Liver (tissue), 9 donors: ENCODE measurements around the gene KRT81. TPM values are rescaled to one million over a fixed set of nuclear protein-coding genes. Genes with fewer than 3 reads are reported as not detected.

ENCODE experiments used
- DNase-seq: peaks from one replicate; pipeline ENCODE4 v3.0.0-alpha.2; 2017; ENCODE audit warnings: low spot score
- H3K27ac ChIP-seq, 2 donors: one replicate each; pipeline ENCODE4 v1.7.0; 2013; ENCODE audit warnings: inconsistent platforms in 2 of 2, low read length in 2 of 2, control low read depth in 1 of 2, low read depth in 1 of 2, mild to moderate bottlenecking in 1 of 2
- H3K27me3 ChIP-seq, 4 donors: one replicate each; pipeline versions ENCODE4 v1.6.1 to v1.7.0; 2013; ENCODE audit warnings: low read length in 3 of 4, inconsistent platforms in 1 of 4, mild to moderate bottlenecking in 1 of 4, moderate library complexity in 1 of 4; ENCODE audit not compliant: control insufficient read depth in 4 of 4, insufficient read depth in 4 of 4
- H3K36me3 ChIP-seq, 4 donors: one replicate each; pipeline versions ENCODE4 v1.6.1 to v1.7.0; 2013; ENCODE audit warnings: low read length in 3 of 4, mild to moderate bottlenecking in 3 of 4, low read depth in 1 of 4, moderate library complexity in 1 of 4; ENCODE audit not compliant: control insufficient read depth in 4 of 4, insufficient read depth in 3 of 4
- H3K4me1 ChIP-seq, 4 donors: one replicate each; pipeline versions ENCODE4 v1.6.1 to v1.7.0; 2013; ENCODE audit warnings: low read length in 3 of 4, mild to moderate bottlenecking in 3 of 4, moderate library complexity in 1 of 4; ENCODE audit not compliant: control insufficient read depth in 4 of 4, insufficient read depth in 4 of 4
- H3K4me3 ChIP-seq, 3 donors: one replicate each; pipeline versions ENCODE4 v1.6.1 to v1.7.0; 2013; ENCODE audit warnings: low read length in 3 of 3, control low read depth in 1 of 3, low read depth in 1 of 3, mild to moderate bottlenecking in 1 of 3
- H3K9ac ChIP-seq, 2 donors: one replicate each; pipeline ENCODE4 v1.7.0; 2013; ENCODE audit warnings: low read length in 2 of 2, mild to moderate bottlenecking in 2 of 2, moderate library complexity in 2 of 2, control low read depth in 1 of 2, low read depth in 1 of 2
- H3K9me3 ChIP-seq, 4 donors: one replicate each; pipeline versions ENCODE4 v1.6.1 to v1.7.0; 2013; ENCODE audit warnings: low read length in 3 of 4; ENCODE audit not compliant: control insufficient read depth in 4 of 4
- CTCF ChIP-seq: fragments of 150-350 bp; IDR thresholded peaks from 2 replicates; pipeline ENCODE4 v1.5.1; 2017; ENCODE audit warnings: improper control_type of control experiment, low read depth, low read length; ENCODE audit not compliant: missing input control
- EGR1 ChIP-seq, 2 donors: IDR thresholded peaks; 2 replicates each; pipeline ENCODE4 v1.6.1; 2016 to 2018; ENCODE audit warnings: antibody characterized with exemption in 2 of 2, low read depth in 2 of 2
- FOXA1 ChIP-seq: IDR thresholded peaks from 2 replicates; pipeline ENCODE4 v1.6.1; 2016; ENCODE audit warnings: antibody characterized with exemption
- FOXA2 ChIP-seq: IDR thresholded peaks from 2 replicates; pipeline ENCODE4 v1.6.1; 2016; ENCODE audit warnings: antibody characterized with exemption
- GABPA ChIP-seq, 2 donors: IDR thresholded peaks in 1 of 2; conservative IDR thresholded peaks in 1 of 2; 2 replicates each; pipeline ENCODE4 v1.6.1; 2016; ENCODE audit warnings: antibody characterized with exemption in 2 of 2, mild to moderate bottlenecking in 1 of 2, moderate library complexity in 1 of 2
- HNF4A ChIP-seq, 2 donors: conservative IDR thresholded peaks; 2 replicates each; pipeline ENCODE4 v1.6.1; 2016; ENCODE audit warnings: antibody characterized with exemption in 2 of 2, mild to moderate bottlenecking in 2 of 2
- HNF4G ChIP-seq: IDR thresholded peaks from 2 replicates; pipeline ENCODE4 v1.6.1; 2016; ENCODE audit warnings: antibody characterized with exemption
- JUND ChIP-seq, 2 donors: IDR thresholded peaks; 2 replicates each; pipeline ENCODE4 v1.6.1; 2016; ENCODE audit warnings: antibody characterized with exemption in 2 of 2
- NR2F2 ChIP-seq: IDR thresholded peaks from 2 replicates; pipeline ENCODE4 v1.6.1; 2016; ENCODE audit warnings: antibody characterized with exemption
- RAD21 ChIP-seq, 2 donors: IDR thresholded peaks; 2 replicates each; pipeline ENCODE4 v1.6.1; 2016; ENCODE audit warnings: antibody characterized with exemption in 2 of 2, mild to moderate bottlenecking in 2 of 2
- RXRA ChIP-seq, 2 donors: IDR thresholded peaks; 2 replicates each; pipeline ENCODE4 v1.6.1; 2017 to 2018; ENCODE audit warnings: antibody characterized with exemption in 2 of 2, mild to moderate bottlenecking in 1 of 2
- SP1 ChIP-seq: IDR thresholded peaks from 2 replicates; pipeline ENCODE4 v1.6.1; 2018; ENCODE audit warnings: antibody characterized with exemption, mild to moderate bottlenecking
- TAF1 ChIP-seq: conservative IDR thresholded peaks from 2 replicates; pipeline ENCODE4 v1.6.1; 2016; ENCODE audit warnings: antibody characterized with exemption, mild to moderate bottlenecking
- YY1 ChIP-seq: IDR thresholded peaks from 2 replicates; pipeline ENCODE4 v1.6.1; 2016; ENCODE audit warnings: antibody characterized with exemption, mild to moderate bottlenecking
- ZBTB33 ChIP-seq: IDR thresholded peaks from 2 replicates; pipeline ENCODE4 v1.6.1; 2016; ENCODE audit warnings: antibody characterized with exemption
- WGBS: extraction: QIAGEN DNeasy Blood & Tissue Kit; methylation state at CpG from one replicate; pipeline ENCODE4 v1.1.7; 2013; 5-methylcytosine and 5-hydroxymethylcytosine counted together
- polyA plus RNA-seq, 2 donors: library from polyadenylated mRNA; stranded (reverse) in 1 of 2; unstranded in 1 of 2; fragments of 200-250 nt in 1 of 2; fragments of >200 nt in 1 of 2; fragmentation: Nextera tagmentation in 1 of 2; extraction: Ambion mirVana in 1 of 2; gene quantifications; one replicate each; pipeline versions ENCODE4 v1.2.1 to v1.2.3, GENCODE V29; 2013 to 2015
- total RNA-seq, 2 donors: library from RNA; depleted of rRNA; stranded (reverse); fragments of >200 nt; gene quantifications; one replicate each; pipeline ENCODE4 v1.2.3, GENCODE V29; 2014
- TF ChIP-seq, protein P1 (sequence below): IDR thresholded peaks from 2 replicates; pipeline ENCODE4 v1.6.1; 2016; ENCODE audit warnings: antibody characterized with exemption
- TF ChIP-seq, protein P2 (sequence below): IDR thresholded peaks from 2 replicates; pipeline ENCODE4 v1.6.1; 2016; ENCODE audit warnings: antibody characterized with exemption
- donor health status: healthy.
- donor health status: healthy.
- donor health status: healthy.
- donor health status: healthy.
- donor health status: healthy.

The KRT81 gene
- total and polyA plus RNA-seq, 4 donors, result not detected

DNA sequence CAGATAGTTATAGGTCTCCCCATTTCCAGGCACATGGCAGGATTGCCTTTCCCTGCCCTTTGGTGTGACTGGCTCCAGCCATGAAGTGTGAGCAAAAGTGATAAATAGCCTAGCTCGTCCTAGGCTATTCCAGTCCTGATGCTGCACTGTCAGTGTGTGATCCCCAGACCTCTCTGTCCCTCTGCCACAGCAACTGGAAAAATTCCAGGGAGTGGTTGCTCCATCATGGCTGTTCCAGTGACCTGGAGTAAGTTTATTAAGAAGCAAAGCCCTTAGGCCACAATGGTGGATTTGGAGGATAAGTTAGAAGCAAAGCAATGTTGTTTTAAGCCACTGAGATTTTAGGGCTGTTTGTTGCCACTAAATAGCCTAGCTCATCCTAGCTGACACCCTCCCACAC is 39.7 kb upstream of the KRT81 start:
- H3K36me3 ChIP-seq, result no peaks in the 10 kb centered on the region
- 54% methylated on average over 1 of the region's 1 CpG for WGBS
- H3K4me3 ChIP-seq, result no peak overlapping the region
- peak in 1 of 2 donors; percentile 6 for TF ChIP-seq HNF4A (conservative IDR thresholded peaks at IDR 0.05)
- no peak for TF ChIP-seq FOXA2
- no peak for TF ChIP-seq TAF1
- TF ChIP-seq RXRA (IDR thresholded peaks at IDR 0.05), result peak in 1 of 2 donors; percentile 16
- no peak for TF ChIP-seq HNF4G
- TF ChIP-seq, protein P1, sequence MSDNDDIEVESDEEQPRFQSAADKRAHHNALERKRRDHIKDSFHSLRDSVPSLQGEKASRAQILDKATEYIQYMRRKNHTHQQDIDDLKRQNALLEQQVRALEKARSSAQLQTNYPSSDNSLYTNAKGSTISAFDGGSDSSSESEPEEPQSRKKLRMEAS, result no peak
- no peak overlapping the region for H3K27ac ChIP-seq
- peaks cover 0 to 36% (median 24%) of the 10 kb centered on the region in 4 donors for H3K4me1 ChIP-seq
- DNase-seq, result no peak
- no peak overlapping the region for H3K9ac ChIP-seq
- no peaks in the 10 kb centered on the region for H3K27me3 ChIP-seq
- H3K9me3 ChIP-seq, result no peaks in the 10 kb centered on the region

DNA sequence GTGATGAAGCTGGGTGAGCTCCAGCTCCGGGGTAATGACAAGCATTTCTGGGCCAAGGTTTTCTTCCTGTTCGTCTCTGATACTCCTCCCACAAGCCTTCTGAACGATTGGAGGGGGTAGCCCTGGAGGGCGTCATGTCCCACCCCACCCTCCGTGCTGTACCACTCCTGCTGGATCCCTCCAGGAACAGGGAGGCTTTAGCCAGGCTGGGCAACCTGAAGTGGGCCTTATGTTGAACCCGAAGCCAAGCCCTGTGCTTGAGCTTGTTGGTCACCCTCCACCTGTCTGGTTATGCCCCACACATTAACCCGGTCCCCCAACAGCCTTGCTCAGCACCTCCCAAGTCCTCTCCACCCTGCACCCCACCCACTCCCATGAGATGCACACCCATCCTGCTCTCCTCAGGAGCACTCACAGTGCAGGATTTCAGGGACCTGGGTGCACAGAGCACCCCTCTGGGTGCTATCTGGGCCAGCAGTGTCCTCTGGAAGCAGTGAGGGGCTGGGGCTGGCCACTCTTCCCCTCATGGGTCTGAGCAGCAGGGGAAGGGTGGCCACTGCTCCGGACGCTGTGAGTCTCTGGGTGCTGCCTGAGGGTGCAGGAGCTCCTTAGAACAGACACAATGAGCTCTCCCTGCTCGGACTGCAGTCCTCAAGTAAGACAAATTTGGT is 36.6 kb upstream of the KRT81 start:
- Histone ChIP-seq H3K9me3 (no peaks in the 10 kb centered on the region), H3K4me3 (no peak overlapping the region), H3K4me1 (peaks cover 0 to 24% (median 14%) of the 10 kb centered on the region in 4 donors), H3K36me3 (no peaks in the 10 kb centered on the region), H3K9ac (no peak overlapping the region), H3K27me3 (no peaks in the 10 kb centered on the region), H3K27ac (no peak overlapping the region)
- 66% methylated on average over 10 of the region's 10 CpGs for WGBS
- no peak for TF ChIP-seq HNF4G
- TF ChIP-seq RXRA (IDR thresholded peaks at IDR 0.05), result no peak
- no peak for TF ChIP-seq RAD21 (IDR thresholded peaks at IDR 0.05)
- no peak for TF ChIP-seq GABPA (IDR thresholded peaks at IDR 0.05 in 1 of 2, conservative IDR thresholded peaks at IDR 0.05 in 1 of 2)
- TF ChIP-seq FOXA1, result no peak
- TF ChIP-seq NR2F2, result no peak
- TF ChIP-seq, protein P1, result no peak
- no peak for TF ChIP-seq TAF1
- no peak for TF ChIP-seq EGR1 (IDR thresholded peaks at IDR 0.05; ENCODE audit: low read depth in 2 of 2)
- TF ChIP-seq, protein P2, sequence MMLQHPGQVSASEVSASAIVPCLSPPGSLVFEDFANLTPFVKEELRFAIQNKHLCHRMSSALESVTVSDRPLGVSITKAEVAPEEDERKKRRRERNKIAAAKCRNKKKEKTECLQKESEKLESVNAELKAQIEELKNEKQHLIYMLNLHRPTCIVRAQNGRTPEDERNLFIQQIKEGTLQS, result no peak
- no peak for TF ChIP-seq CTCF
- TF ChIP-seq FOXA2, result no peak
- no peak for TF ChIP-seq HNF4A (conservative IDR thresholded peaks at IDR 0.05)
- TF ChIP-seq JUND (IDR thresholded peaks at IDR 0.05), result no peak
- no peak for DNase-seq

DNA sequence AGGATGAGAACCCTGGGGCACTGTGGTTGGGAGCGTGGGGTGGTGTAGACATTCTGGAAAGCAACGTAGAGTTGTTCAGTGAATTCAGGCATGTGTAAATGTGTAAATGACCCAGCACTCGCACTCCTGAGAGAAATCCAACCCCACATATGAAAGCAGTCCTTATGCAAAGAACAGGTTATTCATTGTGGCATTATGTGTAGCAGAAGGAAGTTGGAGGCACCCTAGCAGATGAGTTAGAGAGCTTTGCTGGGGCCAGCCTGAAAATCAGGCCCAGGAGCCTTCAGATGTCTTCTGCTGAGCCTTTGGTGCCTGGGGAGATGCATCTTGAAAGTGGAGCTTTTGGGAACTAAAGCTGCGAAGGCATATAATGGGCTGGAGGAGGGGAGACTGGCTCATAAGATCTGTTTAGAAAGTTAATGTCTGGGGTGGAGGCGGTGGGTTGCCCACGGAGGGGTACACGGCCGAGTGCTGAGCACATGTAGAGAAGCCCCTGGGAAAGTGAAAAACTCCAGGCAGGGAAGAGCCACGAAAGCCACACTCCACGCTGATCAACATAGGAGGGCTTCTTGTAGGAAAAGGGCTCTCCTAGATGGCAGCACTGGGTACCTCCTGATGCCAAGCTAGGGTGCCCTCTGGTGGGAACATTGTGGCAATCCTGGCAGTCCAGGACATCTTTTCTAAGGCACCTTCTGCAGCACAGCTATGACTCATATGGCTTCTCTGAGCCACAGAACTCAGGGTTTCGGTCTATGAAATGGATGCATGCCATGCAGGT is 35.9 kb upstream of the KRT81 start:
- no peaks in the 10 kb centered on the region for H3K36me3 ChIP-seq
- peak; percentile 44 for DNase-seq
- peaks cover 0 to 22% (median 12%) of the 10 kb centered on the region in 4 donors for H3K4me1 ChIP-seq
- 45% methylated on average over 11 of the region's 11 CpGs for WGBS
- no peak overlapping the region for H3K9ac ChIP-seq
- no peak overlapping the region for H3K4me3 ChIP-seq
- H3K27me3 ChIP-seq, result no peaks in the 10 kb centered on the region
- no peaks in the 10 kb centered on the region for H3K9me3 ChIP-seq
- no peak overlapping the region for H3K27ac ChIP-seq
- TF ChIP-seq, protein P2, result peak; percentile 66
- TF ChIP-seq YY1, result no peak
- peak; percentile 67 to 83 for TF ChIP-seq JUND (IDR thresholded peaks at IDR 0.05)
- TF ChIP-seq GABPA (IDR thresholded peaks at IDR 0.05 in 1 of 2, conservative IDR thresholded peaks at IDR 0.05 in 1 of 2), result no peak
- TF ChIP-seq SP1, result peak; percentile 7
- TF ChIP-seq HNF4G, result no peak
- TF ChIP-seq NR2F2, result no peak
- TF ChIP-seq, protein P1, result no peak
- TF ChIP-seq FOXA1, result no peak
- TF ChIP-seq ZBTB33, result no peak
- peak; percentile 12 to 24 for TF ChIP-seq HNF4A (conservative IDR thresholded peaks at IDR 0.05)
- TF ChIP-seq TAF1, result no peak
- no peak for TF ChIP-seq RXRA (IDR thresholded peaks at IDR 0.05)
